Thyroid gland (tissue), 4 donors: ENCODE results near the gene NUBPL. TPM values are rescaled to one million over a fixed set of nuclear protein-coding genes. Genes with fewer than 3 reads are reported as not detected.

Source experiments
- DNase-seq, 2 donors: peaks; one replicate each; pipeline ENCODE4 v3.0.0-alpha.2; 2019
- H3K27ac ChIP-seq, 3 donors: fragments of 200-600 bp; sonication (generic); 1 replicate in 2 of 3; 2 replicates in 1 of 3; pipeline ENCODE4 v1.5.1; 2016 to 2019; ENCODE audit warnings: mild to moderate bottlenecking in 1 of 3, moderate library complexity in 1 of 3
- H3K27me3 ChIP-seq: fragments of 200-600 bp; sonication (generic); one replicate; pipeline ENCODE4 v1.5.1; 2019
- H3K36me3 ChIP-seq, 2 donors: fragments of 200-600 bp; sonication (generic); one replicate each; pipeline ENCODE4 v1.5.1; 2016 to 2019
- H3K4me1 ChIP-seq, 2 donors: fragments of 200-600 bp; sonication (generic); one replicate each; pipeline ENCODE4 v1.5.1; 2017 to 2019
- H3K4me3 ChIP-seq, 3 donors: fragments of 200-600 bp; sonication (generic); replicated peaks in 1 of 3; 1 replicate in 2 of 3; 2 replicates in 1 of 3; pipeline ENCODE4 v1.5.1; 2016; ENCODE audit warnings: mild to moderate bottlenecking in 1 of 3
- H3K9me3 ChIP-seq: fragments of 200-600 bp; sonication (generic); one replicate; pipeline ENCODE4 v1.5.1; 2017
- POLR2A ChIP-seq, 2 donors: fragments of 450-650 bp; IDR thresholded peaks; one replicate each; pipeline ENCODE4 v1.6.1; 2017; ENCODE audit warnings: antibody characterized with exemption in 2 of 2, mild to moderate bottlenecking in 2 of 2, moderate library complexity in 1 of 2
- WGBS, 2 donors: methylation state at CpG; one replicate each; pipeline ENCODE4 v1.1.5; 2017; 5-methylcytosine and 5-hydroxymethylcytosine counted together
- intact Hi-C: fragments of 100-400 bp; cut with DNase I; formaldehyde crosslinking; loops from one replicate; pipeline ENCODE4 v1.15.1; 2023
- total RNA-seq, 4 donors: library from RNA; depleted of rRNA; stranded (reverse); fragments of >200 nt; gene quantifications; one replicate each; pipeline ENCODE4 v1.2.3, GENCODE V29; 2016
- TF ChIP-seq, protein P1 (sequence below), 6 experiments: fragments of 200-600 bp in 3 of 6; fragments of 450-650 bp in 3 of 6; sonication (generic) in 3 of 6; IDR thresholded peaks; one replicate each; pipeline ENCODE4 v1.5.1; 2016 to 2019; ENCODE audit warnings: antibody characterized with exemption in 6 of 6, mild to moderate bottlenecking in 2 of 6, inconsistent platforms in 1 of 6, moderate library complexity in 1 of 6

The NUBPL gene
- total RNA-seq, 4 donors from 2014 or later: 12.0 to 27.1 (median 14.2) TPM

DNA sequence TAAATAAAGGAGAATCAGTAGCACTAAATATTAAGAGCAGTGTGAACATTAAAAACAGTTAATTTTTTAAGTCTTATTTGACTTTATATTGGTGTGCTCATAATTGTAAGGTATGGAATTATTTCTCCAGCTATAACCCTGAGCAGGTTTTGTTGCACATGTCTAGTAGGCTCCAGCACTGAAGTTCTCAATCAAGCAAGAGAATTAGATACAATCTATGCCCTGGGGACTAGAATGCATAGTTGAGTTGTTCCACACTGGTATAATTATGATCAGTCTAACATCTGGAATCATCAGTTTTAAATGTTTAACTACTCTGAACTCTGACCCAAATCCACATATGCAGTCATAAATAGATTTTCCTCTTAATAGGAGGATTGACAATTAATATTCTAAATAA, 258.1 kb downstream of the NUBPL start:
- DNase-seq: no peak
- TF ChIP-seq, protein P1, sequence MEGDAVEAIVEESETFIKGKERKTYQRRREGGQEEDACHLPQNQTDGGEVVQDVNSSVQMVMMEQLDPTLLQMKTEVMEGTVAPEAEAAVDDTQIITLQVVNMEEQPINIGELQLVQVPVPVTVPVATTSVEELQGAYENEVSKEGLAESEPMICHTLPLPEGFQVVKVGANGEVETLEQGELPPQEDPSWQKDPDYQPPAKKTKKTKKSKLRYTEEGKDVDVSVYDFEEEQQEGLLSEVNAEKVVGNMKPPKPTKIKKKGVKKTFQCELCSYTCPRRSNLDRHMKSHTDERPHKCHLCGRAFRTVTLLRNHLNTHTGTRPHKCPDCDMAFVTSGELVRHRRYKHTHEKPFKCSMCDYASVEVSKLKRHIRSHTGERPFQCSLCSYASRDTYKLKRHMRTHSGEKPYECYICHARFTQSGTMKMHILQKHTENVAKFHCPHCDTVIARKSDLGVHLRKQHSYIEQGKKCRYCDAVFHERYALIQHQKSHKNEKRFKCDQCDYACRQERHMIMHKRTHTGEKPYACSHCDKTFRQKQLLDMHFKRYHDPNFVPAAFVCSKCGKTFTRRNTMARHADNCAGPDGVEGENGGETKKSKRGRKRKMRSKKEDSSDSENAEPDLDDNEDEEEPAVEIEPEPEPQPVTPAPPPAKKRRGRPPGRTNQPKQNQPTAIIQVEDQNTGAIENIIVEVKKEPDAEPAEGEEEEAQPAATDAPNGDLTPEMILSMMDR (IDR thresholded peaks at IDR 0.05): no peak
- no peak for TF ChIP-seq POLR2A (IDR thresholded peaks at IDR 0.05)
- Histone ChIP-seq H3K4me3 (no peak overlapping the region), H3K27me3 (no peaks in the 10 kb centered on the region), H3K9me3 (no peaks in the 10 kb centered on the region), H3K36me3 (no peaks in the 10 kb centered on the region), H3K27ac (no peak overlapping the region), H3K4me1 (no peaks in the 10 kb centered on the region)
- intact Hi-C loops: no loop called here

DNA sequence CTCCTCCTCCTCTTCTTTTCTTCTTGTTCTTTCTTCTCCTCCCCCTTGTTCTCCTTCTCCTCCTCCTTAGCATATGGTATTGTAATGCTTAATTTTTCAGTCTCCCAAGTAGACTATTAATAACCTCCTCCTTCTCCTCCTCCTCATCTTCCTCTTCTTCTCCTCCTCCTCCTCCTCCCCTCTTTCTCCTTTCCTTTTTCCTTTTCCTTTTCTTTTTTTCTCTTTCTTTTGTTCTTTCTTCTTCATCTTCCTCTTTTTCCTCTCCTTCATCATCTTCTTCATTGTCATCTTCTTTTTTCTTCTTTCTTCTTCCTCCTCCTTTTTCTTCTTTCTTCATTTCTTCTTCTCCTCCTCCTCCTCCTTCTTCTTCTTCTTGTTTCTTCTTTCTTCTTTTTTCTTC, 264.3 kb downstream of the NUBPL start:
- no peaks in the 10 kb centered on the region for H3K9me3 ChIP-seq
- intact Hi-C loops: no loop called here

DNA sequence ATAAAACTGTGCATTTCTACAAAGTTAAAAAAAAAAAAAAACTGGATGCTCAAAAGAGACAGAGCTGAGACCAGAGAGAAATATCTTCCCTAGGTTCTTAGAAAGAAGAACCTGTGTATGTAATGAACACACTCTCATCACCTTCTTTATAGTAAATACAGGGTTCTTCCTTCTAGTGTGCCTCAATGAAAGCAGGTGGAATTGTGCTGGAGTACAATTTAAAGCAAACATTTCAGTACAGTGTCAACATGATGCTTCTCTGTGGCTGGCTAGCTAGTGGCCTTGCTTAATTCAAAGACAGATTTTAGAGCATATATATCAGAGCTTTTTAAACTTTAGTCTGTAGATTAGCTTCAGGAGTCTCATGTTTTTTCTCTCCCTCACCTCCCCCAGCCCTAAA, 266.1 kb downstream of the NUBPL start:
- Histone ChIP-seq H3K4me3 (no peak overlapping the region), H3K36me3 (no peaks in the 10 kb centered on the region), H3K27ac (no peak overlapping the region), H3K27me3 (no peaks in the 10 kb centered on the region), H3K4me1 (no peaks in the 10 kb centered on the region), H3K9me3 (no peaks in the 10 kb centered on the region)
- TF ChIP-seq POLR2A (IDR thresholded peaks at IDR 0.05): no peak
- no peak for DNase-seq
- intact Hi-C loops: no loop called here

More for the DNA sequence above, 264.3 kb downstream of the NUBPL start:
- Histone ChIP-seq H3K4me1 (no peaks in the 10 kb centered on the region), H3K4me3 (no peak overlapping the region), H3K27ac (no peak overlapping the region), H3K36me3 (no peaks in the 10 kb centered on the region), H3K27me3 (no peaks in the 10 kb centered on the region)
- TF ChIP-seq, protein P1 (IDR thresholded peaks at IDR 0.05): no peak
- TF ChIP-seq POLR2A (IDR thresholded peaks at IDR 0.05): no peak
- DNase-seq: no peak

DNA sequence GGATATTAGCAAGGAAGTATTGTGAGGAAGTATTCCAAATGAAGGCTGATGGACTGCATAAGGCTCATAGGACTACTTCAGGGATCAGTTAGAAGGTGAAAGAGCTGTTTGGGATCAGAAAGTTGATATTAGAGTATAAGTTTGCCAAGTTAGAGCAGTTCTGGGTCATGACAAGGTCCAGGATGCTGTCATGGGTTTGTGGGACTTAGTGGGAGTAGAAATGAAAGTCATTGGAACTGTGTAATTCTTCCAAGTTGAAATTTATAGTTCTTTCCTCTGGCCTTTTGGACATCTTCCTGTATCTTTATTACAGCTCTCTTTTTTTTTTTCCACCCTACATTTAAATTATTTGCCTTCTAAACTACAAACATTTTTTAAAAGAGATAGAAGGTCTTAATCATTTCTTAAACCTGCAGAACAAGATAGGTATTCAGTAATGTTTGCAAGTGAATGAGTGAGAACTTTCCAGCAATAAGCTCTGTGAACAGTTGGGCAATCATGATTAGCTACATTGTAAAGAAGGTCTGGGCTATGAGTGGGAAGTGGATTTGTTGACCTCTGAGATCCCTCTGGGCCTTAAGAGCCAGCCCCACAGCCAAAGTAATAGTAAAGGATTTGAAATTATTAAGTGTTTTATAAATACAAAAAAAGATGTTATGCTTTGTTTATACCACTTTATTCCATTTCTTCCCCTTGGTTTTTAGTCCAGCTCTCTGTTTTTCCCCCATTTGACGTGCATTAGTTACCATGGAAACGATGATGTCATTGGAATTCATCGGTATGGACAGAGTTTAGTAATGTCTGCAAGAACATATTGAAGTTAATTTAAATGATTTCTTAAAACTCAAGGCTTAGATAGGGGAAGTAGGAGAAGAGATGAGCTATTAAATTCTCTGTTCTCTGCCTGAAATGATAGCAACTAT, 268.0 kb downstream of the NUBPL start:
- 81 to 82% methylated on average over 3 of the region's 3 CpGs for WGBS, 2 donors

DNA sequence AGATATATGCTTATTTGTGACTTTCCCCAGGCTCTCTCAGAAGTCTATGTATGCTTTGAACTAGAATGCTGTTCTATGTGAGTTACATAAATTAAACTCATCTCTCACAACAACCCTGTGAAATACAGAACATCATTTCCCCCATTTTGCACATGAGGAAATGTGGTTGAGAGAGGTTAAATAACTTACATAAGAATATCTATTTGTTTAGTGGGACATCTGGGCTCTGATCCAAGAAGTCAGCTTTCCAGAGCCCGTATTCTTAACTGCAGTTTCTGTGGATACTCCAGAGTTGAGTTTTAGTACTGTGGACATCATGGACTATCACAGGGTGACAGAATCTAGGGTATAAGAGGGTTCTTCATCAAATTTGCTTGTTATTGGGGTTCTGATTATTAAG, 273.4 kb downstream of the NUBPL start:
- Histone ChIP-seq H3K27me3 (no peaks in the 10 kb centered on the region), H3K9me3 (no peaks in the 10 kb centered on the region), H3K27ac (no peak overlapping the region), H3K4me3 (no peak overlapping the region), H3K4me1 (no peaks in the 10 kb centered on the region), H3K36me3 (no peaks in the 10 kb centered on the region)
- intact Hi-C loops: no loop called here
- TF ChIP-seq, protein P1 (IDR thresholded peaks at IDR 0.05): no peak
- TF ChIP-seq POLR2A (IDR thresholded peaks at IDR 0.05): no peak
- DNase-seq: peak in 1 of 2 donors; percentile 7
- 10 to 25% methylated on average over 1 of the region's 1 CpG for WGBS, 2 donors

More for the DNA sequence above, 268.0 kb downstream of the NUBPL start:
- Histone ChIP-seq H3K4me1 (no peaks in the 10 kb centered on the region), H3K27ac (no peak overlapping the region), H3K9me3 (no peaks in the 10 kb centered on the region), H3K27me3 (no peaks in the 10 kb centered on the region), H3K4me3 (no peak overlapping the region), H3K36me3 (no peaks in the 10 kb centered on the region)
- no peak for DNase-seq
- intact Hi-C loops: no loop called here
- TF ChIP-seq, protein P1 (IDR thresholded peaks at IDR 0.05): no peak
- no peak for TF ChIP-seq POLR2A (IDR thresholded peaks at IDR 0.05)
